ENCODE data around the gene SUMF1.
"Not testable (repeated sequence)": the region's sequence is repeated elsewhere in the genome, so short reads cannot be mapped to it uniquely, and the experiment has no call there.

SUMF1 gene

GRCh38 chr3:4332574-4332973 lies 134.5 kb downstream of the SUMF1 start:
- no peak for DNase-seq

GRCh38 chr3:4332111-4332510 lies 135.0 kb downstream of the SUMF1 start:
- DNase-seq, result no peak

GRCh38 chr3:4329806-4330205 lies 137.3 kb downstream of the SUMF1 start:
- not testable (repeated sequence) for DNase-seq

GRCh38 chr3:4326868-4327267 lies 140.2 kb downstream of the SUMF1 start:
- no peak for DNase-seq

- no peak for DNase-seq
Measured at GRCh38 chr3:4323246-4324027, 143.6 kb downstream of the SUMF1 start.

GRCh38 chr3:4322635-4323034 lies 144.4 kb downstream of the SUMF1 start:
- DNase-seq, result no peak

- DNase-seq, result no peak
Measured at GRCh38 chr3:4321732-4322131, 145.3 kb downstream of the SUMF1 start.

- no peak for DNase-seq
Measured at GRCh38 chr3:4320096-4320911, 146.8 kb downstream of the SUMF1 start.

- DNase-seq, result no peak
Measured at GRCh38 chr3:4314688-4315087, 152.4 kb downstream of the SUMF1 start.

- no peak for DNase-seq
Measured at GRCh38 chr3:4313606-4314293, 153.3 kb downstream of the SUMF1 start.

- DNase-seq, result no peak
Measured at GRCh38 chr3:4311496-4311895, 155.6 kb downstream of the SUMF1 start.

Data from islet precursor cell (in vitro differentiated cells).